Panc1 (cell line): Measurements from ENCODE around the gene FOXA3. TPM values are rescaled to one million over a fixed set of nuclear protein-coding genes. Genes with fewer than 3 reads are reported as not detected.

Source experiments
- ATAC-seq: fragments of 200-7000 bp; cut with Tn5 transposase; 2 replicates; pipeline ENCODE4 v1.9.1; 2020; ENCODE audit warnings: mild to moderate bottlenecking, moderate library complexity
- BruUV-seq: library from RNA; stranded (reverse); fragments of 400-500 nt; replicated peaks from 2 replicates; lab custom pipeline; 2021; lab: Mats Ljungman, UMichigan
- CTCF ChIA-PET: fragments of 300-600 bp; sonication (Branson Sonifier 250); formaldehyde crosslinking; loops from one replicate; lab custom pipeline; 2022; ENCODE audit warnings: antibody characterized with exemption; lab: Charles Lee
- POLR2A ChIA-PET: fragments of 300-600 bp; sonication (Branson Sonifier 250); formaldehyde crosslinking; loops from one replicate; lab custom pipeline; 2022; ENCODE audit warnings: antibody characterized with exemption; lab: Charles Lee
- DNase-seq: peaks from one replicate; pipeline ENCODE4 v3.0.0-alpha.2; 2010; ENCODE audit warnings: low read depth, low spot score
- H3K27ac ChIP-seq: 2 replicates; pipeline ENCODE4 v1.5.1; 2011; ENCODE audit warnings: mild to moderate bottlenecking, low read length, inconsistent platforms
- H3K27me3 ChIP-seq: fragments of 200-500 bp; sonication (Bioruptor generic); 2 replicates; pipeline ENCODE4 v1.6.0; 2014; ENCODE audit warnings: low read length, inconsistent platforms; ENCODE audit not compliant: control insufficient read depth, insufficient read depth
- H3K36me3 ChIP-seq: fragments of 200-500 bp; sonication (Bioruptor generic); 2 replicates; pipeline ENCODE4 v1.5.1; 2014; ENCODE audit warnings: inconsistent platforms, mild to moderate bottlenecking, low read length, moderate library complexity; ENCODE audit not compliant: control insufficient read depth, insufficient read depth
- H3K4me1 ChIP-seq: 2 replicates; pipeline ENCODE4 v1.5.1; 2011; ENCODE audit warnings: inconsistent platforms, mild to moderate bottlenecking, low read length, moderate library complexity; ENCODE audit not compliant: control insufficient read depth, insufficient read depth
- H3K4me3 ChIP-seq, 2 experiments: 2 replicates each; pipeline ENCODE4 v1.5.1; 2011 to 2012; ENCODE audit warnings: low read depth in 2 of 2, low read length in 2 of 2, mild to moderate bottlenecking in 2 of 2, inconsistent platforms in 1 of 2, moderate library complexity in 1 of 2
- H3K9me3 ChIP-seq: fragments of 200-500 bp; sonication (Bioruptor generic); 2 replicates; pipeline ENCODE4 v1.5.1; 2014; ENCODE audit warnings: low read depth, mild to moderate bottlenecking, inconsistent platforms, low read length, moderate library complexity; ENCODE audit not compliant: control insufficient read depth, insufficient read depth
- POLR2AphosphoS5 ChIP-seq: IDR thresholded peaks from 2 replicates; pipeline ENCODE4 v1.6.1; 2012; ENCODE audit warnings: mild to moderate bottlenecking, low read depth, low read length, moderate library complexity
- SIN3A ChIP-seq: IDR thresholded peaks from 2 replicates; pipeline ENCODE4 v1.6.1; 2012; ENCODE audit warnings: low read depth, mild to moderate bottlenecking, low read length, moderate library complexity, borderline replicate concordance; ENCODE audit not compliant: insufficient read depth
- TCF7L2 ChIP-seq: IDR thresholded peaks from 2 replicates; pipeline ENCODE4 v1.6.1; 2011; ENCODE audit warnings: mild to moderate bottlenecking, low read depth, low read length, inconsistent platforms
- in situ Hi-C: cut with HindIII; loops from 2 replicates; pipeline ENCODE4 v1.10.0; 2016; ENCODE audit warnings: low sequenced_read_pairs, low pct_unique_long_range_greater_than_20kb
- intact Hi-C: fragments of 100-400 bp; cut with micrococcal nuclease; formaldehyde crosslinking; loops from one replicate; pipeline ENCODE4 v1.10.0; 2022; ENCODE audit not compliant: unreplicated experiment
- total RNA-seq: library from RNA; stranded (reverse); gene quantifications from one replicate; pipeline ENCODE4 v1.2.1, GENCODE V29; 2021; ENCODE audit not compliant: unreplicated experiment
- TF ChIP-seq, protein P1 (sequence below): fragments of 450-650 bp; IDR thresholded peaks from 2 replicates; pipeline ENCODE4 v1.5.1; 2017; ENCODE audit warnings: mild to moderate bottlenecking
- TF ChIP-seq, protein P2 (sequence below), 2 experiments: IDR thresholded peaks; 2 replicates each; pipeline ENCODE4 v1.6.1; 2011 to 2012; ENCODE audit warnings: low read depth in 2 of 2, control low read depth in 1 of 2, low read length in 1 of 2, mild to moderate bottlenecking in 1 of 2, moderate library complexity in 1 of 2; ENCODE audit not compliant: insufficient read depth in 1 of 2

Gene FOXA3
- total RNA-seq, 1 experiment from 2014 or later, result 0.26 TPM

DNA sequence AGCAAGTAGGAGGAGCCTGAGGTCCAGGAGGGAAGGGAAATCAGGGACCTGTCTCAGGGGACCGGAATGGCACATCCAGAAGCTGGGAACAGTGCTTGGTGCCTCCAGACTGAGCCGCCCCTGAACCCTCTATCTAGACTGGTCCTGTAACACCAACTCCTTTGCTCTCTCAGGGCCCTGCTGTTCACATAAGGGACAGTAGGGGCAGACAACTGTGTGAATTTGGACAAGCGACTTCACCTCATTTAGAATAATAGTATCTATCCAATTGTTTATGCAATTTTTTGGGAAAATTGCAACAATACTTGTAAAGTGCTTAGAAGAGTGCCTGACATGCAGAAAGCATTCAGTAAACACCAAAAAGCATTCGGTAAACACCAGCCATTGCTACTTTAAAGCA lies 15.2 kb upstream of the FOXA3 start:
- H3K27ac ChIP-seq, result no peak overlapping the region
- H3K4me1 ChIP-seq, result no peaks in the 10 kb centered on the region
- TF ChIP-seq, protein P1, sequence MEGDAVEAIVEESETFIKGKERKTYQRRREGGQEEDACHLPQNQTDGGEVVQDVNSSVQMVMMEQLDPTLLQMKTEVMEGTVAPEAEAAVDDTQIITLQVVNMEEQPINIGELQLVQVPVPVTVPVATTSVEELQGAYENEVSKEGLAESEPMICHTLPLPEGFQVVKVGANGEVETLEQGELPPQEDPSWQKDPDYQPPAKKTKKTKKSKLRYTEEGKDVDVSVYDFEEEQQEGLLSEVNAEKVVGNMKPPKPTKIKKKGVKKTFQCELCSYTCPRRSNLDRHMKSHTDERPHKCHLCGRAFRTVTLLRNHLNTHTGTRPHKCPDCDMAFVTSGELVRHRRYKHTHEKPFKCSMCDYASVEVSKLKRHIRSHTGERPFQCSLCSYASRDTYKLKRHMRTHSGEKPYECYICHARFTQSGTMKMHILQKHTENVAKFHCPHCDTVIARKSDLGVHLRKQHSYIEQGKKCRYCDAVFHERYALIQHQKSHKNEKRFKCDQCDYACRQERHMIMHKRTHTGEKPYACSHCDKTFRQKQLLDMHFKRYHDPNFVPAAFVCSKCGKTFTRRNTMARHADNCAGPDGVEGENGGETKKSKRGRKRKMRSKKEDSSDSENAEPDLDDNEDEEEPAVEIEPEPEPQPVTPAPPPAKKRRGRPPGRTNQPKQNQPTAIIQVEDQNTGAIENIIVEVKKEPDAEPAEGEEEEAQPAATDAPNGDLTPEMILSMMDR, result no peak
- no peaks in the 10 kb centered on the region for H3K9me3 ChIP-seq
- in situ Hi-C loops, result no loop called here
- CTCF ChIA-PET, result no interaction called here
- DNase-seq (no peak), ATAC-seq (no peak)
- no TSS peak for BruUV-seq
- H3K36me3 ChIP-seq, result peaks cover 13% of the 10 kb centered on the region
- intact Hi-C loops, result no loop called here
- no peaks in the 10 kb centered on the region for H3K27me3 ChIP-seq
- POLR2A ChIA-PET, result no interaction called here
- no peak overlapping the region for H3K4me3 ChIP-seq

DNA sequence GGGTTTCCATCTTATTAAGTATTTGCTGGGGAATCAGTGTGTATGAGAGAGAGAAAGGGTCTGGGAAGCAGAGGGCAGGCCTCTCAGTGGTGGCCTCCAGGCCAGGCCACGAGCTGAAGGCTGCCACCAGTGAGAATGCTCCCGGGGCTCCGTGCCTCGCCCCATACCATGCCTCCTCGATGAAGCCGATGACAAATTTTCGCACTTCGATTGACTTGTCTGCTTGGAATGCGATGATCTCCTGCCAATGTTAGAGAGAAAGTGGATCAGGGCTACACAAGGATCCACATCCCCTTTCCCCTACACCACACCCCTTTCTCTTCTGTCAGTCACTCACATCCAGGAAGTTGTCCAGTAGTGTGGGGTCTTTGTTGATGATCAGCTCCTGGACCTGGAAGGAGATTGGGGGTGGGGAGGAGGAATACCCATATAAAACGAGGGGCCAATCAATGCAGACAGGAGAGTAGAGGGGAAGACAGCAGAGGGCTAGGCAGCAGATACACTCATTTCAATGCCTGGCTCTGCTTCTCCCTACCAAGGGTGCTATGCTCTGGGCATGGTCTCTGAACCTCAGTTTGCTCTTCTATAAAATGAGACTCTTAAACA lies 11.9 kb upstream of the FOXA3 start:
- ATAC-seq (no peak), DNase-seq (no peak)
- no peaks in the 10 kb centered on the region for H3K4me1 ChIP-seq
- H3K27me3 ChIP-seq, result no peaks in the 10 kb centered on the region
- CTCF ChIA-PET, result no interaction called here
- TF ChIP-seq, protein P2, sequence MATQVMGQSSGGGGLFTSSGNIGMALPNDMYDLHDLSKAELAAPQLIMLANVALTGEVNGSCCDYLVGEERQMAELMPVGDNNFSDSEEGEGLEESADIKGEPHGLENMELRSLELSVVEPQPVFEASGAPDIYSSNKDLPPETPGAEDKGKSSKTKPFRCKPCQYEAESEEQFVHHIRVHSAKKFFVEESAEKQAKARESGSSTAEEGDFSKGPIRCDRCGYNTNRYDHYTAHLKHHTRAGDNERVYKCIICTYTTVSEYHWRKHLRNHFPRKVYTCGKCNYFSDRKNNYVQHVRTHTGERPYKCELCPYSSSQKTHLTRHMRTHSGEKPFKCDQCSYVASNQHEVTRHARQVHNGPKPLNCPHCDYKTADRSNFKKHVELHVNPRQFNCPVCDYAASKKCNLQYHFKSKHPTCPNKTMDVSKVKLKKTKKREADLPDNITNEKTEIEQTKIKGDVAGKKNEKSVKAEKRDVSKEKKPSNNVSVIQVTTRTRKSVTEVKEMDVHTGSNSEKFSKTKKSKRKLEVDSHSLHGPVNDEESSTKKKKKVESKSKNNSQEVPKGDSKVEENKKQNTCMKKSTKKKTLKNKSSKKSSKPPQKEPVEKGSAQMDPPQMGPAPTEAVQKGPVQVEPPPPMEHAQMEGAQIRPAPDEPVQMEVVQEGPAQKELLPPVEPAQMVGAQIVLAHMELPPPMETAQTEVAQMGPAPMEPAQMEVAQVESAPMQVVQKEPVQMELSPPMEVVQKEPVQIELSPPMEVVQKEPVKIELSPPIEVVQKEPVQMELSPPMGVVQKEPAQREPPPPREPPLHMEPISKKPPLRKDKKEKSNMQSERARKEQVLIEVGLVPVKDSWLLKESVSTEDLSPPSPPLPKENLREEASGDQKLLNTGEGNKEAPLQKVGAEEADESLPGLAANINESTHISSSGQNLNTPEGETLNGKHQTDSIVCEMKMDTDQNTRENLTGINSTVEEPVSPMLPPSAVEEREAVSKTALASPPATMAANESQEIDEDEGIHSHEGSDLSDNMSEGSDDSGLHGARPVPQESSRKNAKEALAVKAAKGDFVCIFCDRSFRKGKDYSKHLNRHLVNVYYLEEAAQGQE (IDR thresholded peaks at IDR 0.05; ENCODE audit: insufficient read depth in 1 of 2, low read depth in 2 of 2, low read length in 1 of 2), result no peak
- TF ChIP-seq TCF7L2, result no peak
- TF ChIP-seq, protein P1, result no peak
- TF ChIP-seq POLR2AphosphoS5, result no peak
- TF ChIP-seq SIN3A, result no peak
- no peaks in the 10 kb centered on the region for H3K9me3 ChIP-seq
- no peak overlapping the region for H3K27ac ChIP-seq
- H3K4me3 ChIP-seq, result no peak overlapping the region
- intact Hi-C loops (no loop called here), in situ Hi-C loops (no loop called here)
- POLR2A ChIA-PET, result no interaction called here
- peaks cover 9% of the 10 kb centered on the region for H3K36me3 ChIP-seq
- no TSS peak for BruUV-seq
